NCI-H187 (cell line): ENCODE data around the gene MYO5B.
A peak's percentile ranks its signal among the peaks of the same experiment; 100 is the strongest.
"Not testable (repeated sequence)": the region's sequence is repeated elsewhere in the genome, so short reads cannot be mapped to it uniquely, and the experiment has no call there.

Experiments
- DNase-seq, 2 experiments: peaks; one replicate each; lab custom pipeline; 2025; lab: John Stamatoyannopoulos, UW

Gene MYO5B

DNA sequence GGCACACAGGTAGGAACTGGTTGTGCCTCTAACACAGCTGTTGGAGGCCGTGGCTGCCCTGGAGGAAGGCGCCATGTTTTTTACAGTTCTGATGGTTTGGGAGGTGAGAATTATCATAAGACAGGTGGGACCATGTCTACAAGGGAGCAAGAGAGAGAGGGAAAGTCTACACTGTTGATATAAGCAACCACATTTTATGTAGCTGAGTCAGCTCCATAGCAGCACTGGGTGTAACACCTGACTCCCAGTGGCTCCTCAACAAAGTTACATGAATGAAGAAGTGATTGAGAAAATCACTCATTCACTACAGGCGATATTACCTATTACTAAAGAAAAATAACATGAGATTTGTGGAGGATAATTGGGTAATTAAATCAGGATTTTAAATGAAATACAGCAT, 340.3 kb downstream of the MYO5B start:
- no peak for DNase-seq

DNA sequence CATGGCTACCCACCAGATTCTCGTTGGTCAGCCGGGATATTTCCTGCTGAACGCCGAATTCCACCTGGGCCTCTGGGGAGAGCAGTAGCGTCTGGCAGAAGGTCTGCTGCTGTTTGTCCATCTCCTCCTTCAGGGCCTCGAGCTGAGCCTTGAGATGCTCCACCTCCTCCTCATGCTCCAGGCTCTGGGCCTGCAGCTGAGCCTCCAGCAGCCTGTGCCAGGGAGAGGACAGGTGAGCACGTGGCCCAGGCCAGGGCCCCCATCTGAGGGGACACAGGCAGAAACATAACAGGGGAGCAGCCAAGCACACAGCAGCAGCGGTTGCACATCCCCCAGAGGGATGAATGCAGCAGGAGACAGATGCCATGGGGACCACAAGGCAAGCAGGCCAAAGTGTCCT, 341.5 kb downstream of the MYO5B start:
- DNase-seq: no peak

DNA sequence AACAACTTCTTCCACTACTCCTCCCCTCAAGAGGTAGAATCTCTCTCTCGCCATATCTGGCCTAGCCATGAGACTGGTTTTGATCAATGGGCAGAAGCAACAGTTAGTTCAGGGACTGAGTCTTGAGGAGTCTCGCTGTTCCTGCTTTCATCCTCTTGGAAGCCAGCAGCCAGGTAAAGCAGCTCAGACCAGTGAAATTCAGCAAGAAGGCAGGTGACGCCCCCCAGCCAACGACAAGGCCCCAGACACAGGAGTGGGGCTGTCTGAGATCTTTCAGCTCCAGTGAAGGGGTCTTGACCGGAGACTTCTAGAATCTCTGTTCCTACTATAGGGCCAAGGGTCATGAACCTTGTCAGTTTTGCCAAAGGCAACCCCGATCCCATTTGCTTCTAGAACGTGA, 341.9 kb downstream of the MYO5B start:
- no peak for DNase-seq

DNA sequence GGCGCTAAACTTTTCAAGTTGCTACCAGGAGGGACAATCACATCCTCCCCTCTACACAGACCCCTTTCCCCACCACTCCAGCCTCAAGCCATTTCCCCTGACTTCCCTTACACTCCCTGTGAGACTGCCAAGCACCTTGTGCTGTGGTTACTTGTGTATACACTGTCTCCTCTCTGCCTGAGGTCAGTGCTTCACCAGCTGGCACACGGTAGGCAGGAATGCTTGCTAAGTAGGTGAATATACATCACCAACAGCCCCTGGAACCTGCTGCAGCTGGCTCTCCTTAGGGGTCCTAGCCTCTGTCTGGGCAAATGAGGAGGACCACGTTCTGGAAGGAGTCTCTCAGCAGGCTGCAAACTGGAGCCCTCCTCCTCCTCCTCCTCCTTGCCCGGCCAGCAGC, 343.3 kb downstream of the MYO5B start:
- DNase-seq: no peak

DNA sequence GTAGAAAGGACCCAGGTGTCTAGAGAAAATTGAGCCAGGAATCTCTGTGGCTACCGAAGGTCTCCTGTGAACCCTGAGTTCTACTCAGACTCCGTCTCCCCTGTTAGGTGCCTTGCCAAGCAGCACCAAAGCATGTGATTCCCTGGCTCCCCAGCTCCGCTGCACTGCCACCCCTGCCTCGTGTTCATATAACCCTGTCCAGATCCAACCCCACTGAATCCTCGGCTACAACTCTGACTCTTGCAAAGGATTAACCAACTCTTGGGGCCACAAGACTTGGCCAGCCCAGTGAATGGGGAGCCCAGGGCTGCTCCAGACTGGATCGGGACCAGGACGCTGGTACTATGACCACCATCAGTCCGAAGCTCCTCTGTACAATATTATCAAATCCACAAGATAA, 344.3 kb downstream of the MYO5B start:
- no peak for DNase-seq

DNA sequence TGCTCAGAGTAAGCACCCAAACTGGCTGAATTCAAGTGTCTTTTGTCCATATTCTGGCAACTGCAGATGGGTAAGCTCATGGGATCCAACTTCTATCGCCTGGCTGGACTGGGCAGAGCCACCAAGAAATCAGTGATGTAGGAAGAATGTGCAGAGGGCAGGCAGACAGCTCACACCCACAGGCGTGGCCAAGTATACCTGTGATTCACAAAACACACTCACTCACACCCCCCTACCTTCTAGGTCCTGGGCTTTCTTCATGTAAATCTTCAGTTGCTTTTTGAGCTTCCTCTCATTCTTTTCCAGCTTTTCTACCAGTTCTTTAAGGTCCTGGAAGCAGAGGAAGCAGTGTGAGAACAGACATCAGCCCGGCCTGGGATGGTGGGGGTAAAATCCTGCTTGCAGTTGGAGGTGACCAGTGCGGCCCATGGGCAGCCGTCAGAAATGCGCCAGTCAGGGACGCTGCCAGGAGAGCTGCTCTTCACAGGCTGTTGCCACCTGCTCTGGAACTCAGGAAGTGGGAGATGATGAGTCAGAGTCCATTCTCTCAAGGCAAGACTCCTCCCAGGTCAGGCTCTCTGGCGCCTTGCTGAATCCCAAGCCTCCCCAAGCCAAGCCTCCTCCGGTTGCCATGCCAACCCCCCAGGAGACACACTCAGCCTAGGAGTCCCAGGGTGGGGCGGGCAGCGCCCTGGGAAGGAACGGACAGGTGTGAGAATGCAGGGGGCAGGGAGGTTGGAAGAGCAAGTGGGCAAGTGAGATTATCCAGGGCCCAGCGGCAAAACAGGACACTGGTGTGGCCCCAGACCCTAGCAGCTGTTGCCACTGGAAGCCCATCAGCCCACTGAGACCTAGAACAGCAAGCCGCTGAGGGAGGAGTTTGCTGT, 345.4 kb downstream of the MYO5B start:
- DNase-seq: peak; percentile 64 to 84

DNA sequence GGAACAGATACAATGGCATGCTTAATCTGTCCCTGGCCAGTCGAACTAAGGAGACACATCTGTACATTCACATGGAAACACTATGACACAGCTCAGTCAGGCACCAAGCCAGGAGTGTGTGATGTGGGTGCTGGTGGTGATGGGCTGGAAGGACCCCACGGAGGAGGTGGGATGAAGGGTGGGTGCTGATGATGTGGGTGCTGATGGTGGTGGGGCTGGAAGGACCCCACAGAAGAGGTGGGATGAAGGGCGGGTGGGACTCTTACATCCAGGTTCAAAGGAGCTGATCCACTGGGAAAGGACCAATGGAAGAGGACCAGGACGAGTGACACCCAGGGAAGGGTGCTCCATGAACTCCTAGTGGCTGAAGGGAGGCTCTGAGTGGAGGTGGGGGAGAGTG, 346.8 kb downstream of the MYO5B start:
- DNase-seq: no peak

DNA sequence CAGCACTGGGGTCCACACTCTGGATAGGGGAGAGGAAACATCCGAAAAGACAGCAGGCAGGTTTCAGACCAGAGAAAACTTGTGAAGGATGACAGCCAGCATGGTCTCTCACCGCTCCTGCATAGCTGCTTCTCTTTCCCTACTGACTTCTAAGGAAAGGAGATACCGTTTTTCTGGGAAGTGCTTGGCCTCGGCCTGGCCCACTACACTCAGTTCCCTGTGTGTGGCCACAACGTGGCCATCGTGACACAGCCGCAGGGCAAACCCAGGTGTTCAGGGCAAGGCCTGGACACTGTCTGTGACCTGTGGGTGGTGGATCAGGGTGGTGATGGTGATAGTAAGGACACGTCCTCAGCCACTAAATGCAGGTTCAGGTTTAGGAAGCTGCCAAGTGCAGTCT, 347.4 kb downstream of the MYO5B start:
- DNase-seq: no peak

DNA sequence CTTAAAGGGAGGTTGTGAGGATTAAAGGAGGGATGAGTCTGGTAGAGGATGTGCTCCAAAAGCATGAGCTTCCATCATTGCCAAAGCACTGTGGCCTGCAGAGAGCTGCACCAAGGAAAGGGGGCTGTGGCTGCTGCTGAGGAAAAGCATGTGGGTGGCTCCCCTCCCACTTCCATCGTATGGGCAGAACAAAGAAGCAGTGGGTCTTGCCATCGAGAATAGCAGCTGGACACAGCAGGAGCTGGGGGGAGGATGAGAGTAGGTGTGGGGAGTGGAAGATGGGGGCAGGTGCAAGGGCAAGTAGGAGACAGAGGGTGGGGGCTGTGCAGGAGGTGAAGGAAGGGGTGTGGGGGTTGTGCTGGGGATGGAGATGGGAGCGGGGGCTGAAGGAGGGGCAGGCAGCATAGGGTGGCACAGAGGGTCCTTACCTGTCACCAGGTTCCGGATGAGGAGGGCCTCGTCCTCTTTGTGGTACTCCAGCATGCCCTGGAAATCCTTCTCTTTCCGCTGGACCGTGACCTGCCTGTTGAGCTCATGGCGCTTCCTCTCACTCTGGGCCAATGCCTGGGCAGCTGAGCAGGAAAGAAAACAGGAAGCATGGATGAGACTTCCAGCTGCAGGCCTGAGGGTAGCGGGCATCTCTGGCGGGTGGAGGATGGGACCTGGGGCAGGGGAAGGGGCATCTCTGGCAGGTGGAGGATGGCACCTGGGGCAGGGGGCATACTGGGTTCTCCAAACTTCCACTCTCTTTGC, 348.1 kb downstream of the MYO5B start:
- DNase-seq: peak; percentile 64 to 67

DNA sequence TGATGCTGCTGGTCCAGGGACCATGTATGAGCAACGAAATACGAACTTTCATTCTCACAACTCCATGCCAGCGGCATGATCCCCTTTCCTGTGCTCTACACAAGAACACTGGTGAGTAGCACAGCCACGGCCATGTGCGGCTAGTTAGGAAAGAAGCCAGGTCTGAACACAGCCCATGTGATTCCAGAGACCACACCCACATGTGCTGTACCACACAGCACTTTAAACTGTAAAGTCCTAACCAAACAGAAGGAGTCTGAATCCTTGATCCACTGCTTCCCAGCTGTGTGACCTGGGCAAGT, 348.6 kb downstream of the MYO5B start:
- no peak for DNase-seq

DNA sequence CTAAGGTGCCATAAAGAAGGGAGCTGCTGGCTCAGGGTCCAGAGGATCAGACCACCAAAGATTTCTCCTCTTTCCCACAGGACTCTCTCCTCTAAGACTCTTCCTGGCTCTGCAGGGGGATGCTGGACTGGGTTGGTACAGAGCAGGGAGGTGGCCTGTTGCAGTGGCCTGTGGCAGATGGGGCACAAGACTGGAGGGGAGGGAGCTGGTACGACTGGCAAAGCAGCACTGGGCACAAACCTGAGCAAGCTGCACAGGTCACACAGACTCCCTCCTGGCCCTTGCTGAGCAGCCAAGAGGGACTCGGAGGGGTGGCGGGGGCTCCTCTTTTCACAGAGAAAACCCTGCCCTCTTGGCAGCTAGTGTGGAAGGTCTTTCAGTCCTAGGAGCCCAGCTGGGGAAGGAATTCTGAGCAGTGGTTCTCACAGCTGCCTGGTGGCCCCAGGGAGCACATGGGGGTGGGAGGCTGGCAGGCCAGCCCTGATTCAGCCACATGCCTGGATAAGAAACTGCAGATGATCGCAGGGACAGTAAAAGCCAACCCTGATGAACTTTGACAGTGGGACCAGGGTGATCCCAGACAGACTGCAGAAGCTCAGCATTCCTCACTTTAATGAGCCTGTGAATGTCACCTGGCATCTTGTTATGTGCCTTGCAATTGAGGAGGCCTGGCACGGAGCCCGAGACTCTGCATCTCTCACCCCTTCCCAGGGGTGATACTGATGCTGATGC, 349.2 kb downstream of the MYO5B start:
- DNase-seq: no peak

DNA sequence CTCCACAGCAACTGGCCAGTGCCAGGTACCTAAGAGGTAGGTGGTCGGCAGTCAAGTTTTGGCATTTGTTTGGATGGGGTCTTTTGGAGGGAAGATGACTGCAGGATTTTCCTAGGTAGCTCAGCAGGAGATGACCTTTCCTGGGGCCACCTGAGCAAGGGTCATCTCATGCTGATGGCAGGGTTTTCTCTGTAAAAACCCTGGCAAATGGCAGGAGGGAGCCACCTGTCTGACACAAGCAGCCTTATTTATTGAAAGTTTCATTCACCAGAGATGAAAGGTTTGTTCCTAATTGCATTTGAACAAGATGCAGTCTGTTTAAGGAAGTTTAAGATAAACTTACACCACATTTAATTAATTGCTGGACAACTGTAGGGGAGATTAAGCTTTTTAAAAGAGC, 350.0 kb downstream of the MYO5B start:
- no peak for DNase-seq

DNA sequence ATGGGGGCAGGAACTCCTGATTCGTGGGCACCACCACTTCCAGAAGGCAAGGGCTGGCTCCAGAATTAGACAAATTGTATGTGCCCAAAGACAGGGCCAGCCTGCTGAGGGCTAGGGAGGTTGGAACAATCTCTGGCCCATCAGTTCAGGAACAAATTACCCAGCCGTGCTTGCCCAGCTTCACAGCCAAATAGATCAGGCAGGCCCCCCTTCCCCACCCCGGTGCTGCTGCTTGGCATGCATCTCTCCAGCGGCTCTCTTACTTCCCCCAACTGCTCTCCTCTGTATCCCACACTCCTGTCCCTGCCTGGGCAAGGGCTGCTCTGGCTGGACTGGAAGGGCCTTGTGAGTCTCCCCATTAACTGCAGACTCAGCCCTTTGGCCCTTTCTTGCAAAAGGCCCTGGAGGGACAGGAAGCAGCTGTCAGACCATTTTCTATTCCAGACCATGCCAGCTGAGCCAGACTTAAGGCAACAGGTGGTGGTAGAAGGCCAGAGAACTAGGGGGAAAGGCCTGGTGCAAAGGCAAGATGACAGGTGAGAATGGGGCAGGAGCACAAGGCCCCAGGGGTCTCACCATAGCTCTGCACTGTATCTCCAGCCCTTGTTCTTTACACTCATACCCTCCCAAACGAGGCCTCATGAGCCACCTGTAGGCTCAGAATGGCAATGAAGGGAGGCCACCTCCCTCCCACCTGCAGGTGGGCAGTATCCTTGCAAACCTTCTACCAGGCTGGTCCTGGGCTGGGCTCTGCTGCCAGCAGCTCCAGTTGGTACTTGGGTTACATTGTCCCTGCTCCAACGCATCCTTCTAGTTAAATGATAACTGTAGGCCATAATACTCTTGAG, 350.9 kb downstream of the MYO5B start:
- DNase-seq: no peak

DNA sequence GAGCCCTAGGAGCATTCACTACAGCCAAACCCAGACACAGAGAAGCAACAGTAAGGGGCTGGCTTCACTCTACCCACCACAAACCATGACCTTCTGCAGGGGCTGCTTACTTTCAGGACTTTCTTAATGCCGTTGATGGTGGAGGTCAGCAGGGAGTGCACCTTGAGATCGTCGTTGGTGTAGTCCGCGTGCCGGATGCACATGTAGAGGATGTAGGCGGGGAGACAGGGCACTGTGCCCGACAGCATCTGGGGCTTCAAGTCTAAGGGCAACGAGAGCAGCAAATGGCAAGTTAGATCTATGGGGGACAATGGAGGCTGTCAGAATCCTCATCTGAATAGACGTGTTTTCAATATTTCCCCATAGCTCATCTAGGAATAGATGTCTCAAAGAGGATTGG, 351.8 kb downstream of the MYO5B start:
- DNase-seq: no peak

DNA sequence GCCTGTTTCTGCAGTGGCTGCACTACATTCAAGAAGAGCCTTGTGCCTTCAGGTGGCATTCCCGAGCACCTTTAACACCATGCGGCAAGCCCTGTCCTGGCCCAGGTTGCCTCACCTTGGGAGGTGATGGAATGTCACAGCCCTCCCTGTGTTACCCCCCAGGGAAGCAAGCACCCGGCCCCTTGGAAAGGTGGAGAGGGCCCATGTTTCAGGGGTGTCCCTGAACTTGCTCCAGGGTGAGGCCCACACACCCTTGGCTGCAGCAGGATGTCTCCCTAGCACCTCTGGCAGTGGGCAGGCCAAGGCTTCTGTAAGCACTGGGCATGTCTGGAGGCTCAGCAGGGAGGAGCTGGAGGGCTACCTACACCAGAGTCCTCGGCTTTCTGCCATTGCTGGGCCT, 352.3 kb downstream of the MYO5B start:
- DNase-seq: no peak

DNA sequence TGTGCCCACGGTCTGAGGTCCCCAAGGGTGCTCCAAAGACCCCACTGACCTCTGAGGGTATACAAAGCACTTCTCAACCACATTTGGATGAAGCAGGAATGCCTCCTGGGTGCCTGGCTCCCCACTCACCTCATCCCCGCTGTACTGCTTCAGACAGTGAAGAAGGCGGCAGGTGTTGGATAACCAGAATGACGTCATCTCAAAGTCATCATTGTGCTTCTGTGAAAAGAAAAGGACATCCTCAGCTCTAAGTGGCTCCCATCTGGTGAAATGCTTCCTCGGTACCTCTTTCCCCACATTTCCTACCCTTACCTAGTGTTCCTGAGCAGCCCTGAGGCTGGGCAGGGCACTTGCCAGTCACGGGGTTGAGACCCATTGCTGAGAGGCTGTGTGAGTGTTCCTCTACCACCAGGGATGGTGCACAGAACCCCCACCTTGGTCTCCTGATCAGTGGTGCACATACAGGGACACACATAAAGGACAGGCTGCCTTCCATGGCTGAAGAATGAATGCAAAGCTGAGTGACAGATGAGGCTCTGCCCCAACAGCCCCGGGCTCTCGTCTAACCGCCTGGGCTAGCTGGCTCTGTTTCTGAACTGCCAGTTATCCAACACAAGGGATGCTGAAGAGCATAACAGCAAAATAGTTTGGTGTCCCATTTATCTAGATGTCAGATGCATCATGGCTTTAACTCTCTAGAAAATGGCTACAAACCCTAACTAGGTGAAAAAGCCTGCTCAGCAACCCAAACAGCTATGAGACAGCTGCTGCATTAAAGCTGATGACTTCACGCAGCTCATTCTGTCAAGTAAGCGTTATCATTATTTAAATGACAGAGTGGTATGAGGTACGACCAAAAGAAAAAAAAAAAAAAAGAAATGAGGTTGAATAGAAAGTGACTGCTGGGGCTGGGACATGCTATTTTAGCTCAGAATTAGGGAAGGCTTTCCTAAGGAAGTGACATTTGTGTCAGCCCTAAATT, 353.4 kb downstream of the MYO5B start:
- no peak for DNase-seq

DNA sequence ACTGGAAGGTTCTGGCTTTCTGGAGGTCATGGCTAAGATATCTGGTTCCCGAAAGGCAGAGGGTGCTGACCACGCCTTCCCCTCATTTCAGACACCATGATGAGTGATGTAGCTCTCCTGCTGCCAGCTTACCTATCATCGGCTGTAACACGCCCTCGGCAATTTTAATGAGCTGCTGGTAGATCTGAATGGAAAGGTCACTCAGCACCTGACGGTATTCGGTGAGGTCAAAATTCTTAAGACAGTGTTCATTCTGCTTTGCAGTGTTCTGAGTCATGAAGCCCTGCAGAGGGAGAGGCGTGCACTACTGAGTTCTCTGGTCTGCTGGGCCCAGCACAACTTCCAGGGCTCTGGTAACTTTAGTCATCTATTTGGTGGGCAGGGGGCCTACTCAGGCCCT, 355.9 kb downstream of the MYO5B start:
- DNase-seq: no peak

DNA sequence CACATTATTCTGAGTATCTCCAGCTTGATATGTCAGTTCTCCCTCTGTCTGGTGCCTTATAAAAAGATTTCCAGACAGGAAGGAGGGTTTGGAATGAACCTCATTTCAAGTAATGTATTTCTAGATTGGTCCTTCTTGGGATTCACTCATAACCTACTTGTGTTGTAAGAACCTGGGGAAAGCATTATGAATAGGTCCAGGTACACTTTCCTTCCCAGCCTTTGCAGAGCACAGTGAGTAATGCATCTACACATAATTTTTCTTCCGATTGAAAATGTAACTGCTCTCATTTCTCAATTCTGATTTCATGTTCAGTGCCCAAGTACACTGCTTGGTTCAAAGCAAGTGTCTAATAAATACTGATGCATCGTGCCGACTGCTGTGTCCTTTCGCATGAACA, 356.6 kb downstream of the MYO5B start:
- no peak for DNase-seq

DNA sequence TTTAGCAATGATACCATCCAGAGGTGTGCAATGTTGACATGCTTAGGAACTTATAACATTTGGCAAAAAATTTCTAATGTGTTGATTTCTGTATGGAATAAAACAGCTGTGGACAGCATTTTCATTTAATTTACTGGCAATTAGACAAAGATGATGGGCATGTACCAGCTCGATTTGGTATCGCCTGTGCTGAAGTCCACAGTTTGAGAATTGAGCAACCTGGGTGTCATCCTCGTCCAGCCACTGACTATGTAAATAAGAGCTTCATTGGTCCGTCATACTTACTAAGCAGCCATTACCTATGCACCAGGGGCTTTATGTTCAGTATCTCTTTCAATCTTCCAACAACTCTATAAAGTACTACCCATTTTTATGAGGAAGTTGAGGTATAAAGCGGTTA, 357.1 kb downstream of the MYO5B start:
- no peak for DNase-seq

DNA sequence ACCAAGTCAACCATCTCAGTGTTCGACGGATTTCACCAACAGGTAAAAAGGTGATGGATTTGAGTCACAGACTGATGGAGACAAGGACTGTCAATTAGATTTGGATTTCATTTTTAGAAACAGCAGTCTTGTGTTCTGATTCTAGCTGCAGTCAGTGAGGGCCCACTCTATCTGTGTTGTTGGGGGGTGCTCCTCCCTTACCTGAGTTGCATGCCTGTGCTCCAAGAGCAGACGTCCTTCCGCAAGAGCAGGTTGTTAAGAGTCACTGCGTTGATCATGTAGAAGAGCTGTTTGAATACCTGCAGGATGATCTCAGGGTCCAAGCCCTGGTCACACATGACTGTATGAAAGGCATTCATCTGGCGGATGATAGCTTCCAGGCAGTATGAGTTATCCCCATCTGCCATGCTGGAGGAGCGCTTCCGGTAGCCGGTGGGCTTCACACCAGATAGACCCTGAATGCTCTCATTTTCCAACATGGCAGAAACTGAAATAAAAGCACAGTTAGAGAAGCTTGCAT, 357.6 kb downstream of the MYO5B start:
- DNase-seq: not testable (repeated sequence)

DNA sequence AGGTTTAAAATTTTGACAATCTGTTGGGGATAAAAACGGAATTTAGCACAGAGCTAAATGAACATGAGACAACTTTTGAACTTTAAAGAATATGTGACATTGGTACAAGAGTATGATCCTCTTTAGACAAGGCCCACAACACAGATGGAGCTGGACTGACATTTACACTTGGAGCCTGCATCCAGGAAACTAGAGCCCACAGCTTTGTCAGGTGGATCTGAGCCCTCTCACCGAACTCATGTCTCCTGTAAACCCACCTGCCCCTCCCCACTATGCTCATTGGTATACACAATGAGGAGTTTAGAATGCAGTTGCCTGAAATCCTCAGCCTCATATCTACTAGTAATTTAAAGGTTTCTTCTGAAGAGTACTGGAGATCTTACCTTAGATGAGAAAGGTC, 359.5 kb downstream of the MYO5B start:
- no peak for DNase-seq
